ENCODE data around the gene PSORS1C2.
"Not testable (repeated sequence)": the region's sequence is repeated elsewhere in the genome, so short reads cannot be mapped to it uniquely, and the experiment has no call there.

Gene PSORS1C2

GRCh38 chr6:31138982-31139381, at the start of gene PSORS1C2:
Gene PSORS1C2, minus strand, starts transcription at chr6:31139066. Its CDS starts 40 bp downstream, at chr6:31139026.
- no peak for DNase-seq (ENCODE audit: low spot score)

GRCh38 chr6:31187780-31188194, 48.9 kb upstream of the PSORS1C2 start:
- no peak for DNase-seq (ENCODE audit: low spot score)

- DNase-seq (ENCODE audit: low spot score) = no peak
These were observed 47.3 kb upstream of the PSORS1C2 start for GRCh38 chr6:31186052-31186734.

GRCh38 chr6:31185695-31186051, 46.8 kb upstream of the PSORS1C2 start:
- DNase-seq (ENCODE audit: low spot score) = not testable (repeated sequence)

GRCh38 chr6:31183859-31184258, 45.0 kb upstream of the PSORS1C2 start:
- not testable (repeated sequence) for DNase-seq (ENCODE audit: low spot score)

- DNase-seq (ENCODE audit: low spot score) = not testable (repeated sequence)
These were observed 44.4 kb upstream of the PSORS1C2 start for GRCh38 chr6:31183287-31183686.

GRCh38 chr6:31180500-31180899, 41.6 kb upstream of the PSORS1C2 start:
- DNase-seq (ENCODE audit: low spot score) = peak; percentile 29

- DNase-seq (ENCODE audit: low spot score) = no peak
These were observed 41.0 kb upstream of the PSORS1C2 start for GRCh38 chr6:31179896-31180295.

GRCh38 chr6:31179042-31179386, 40.1 kb upstream of the PSORS1C2 start:
- DNase-seq (ENCODE audit: low spot score) = no peak

- no peak for DNase-seq (ENCODE audit: low spot score)
These were observed 39.5 kb upstream of the PSORS1C2 start for GRCh38 chr6:31178143-31179041.

- DNase-seq (ENCODE audit: low spot score) = no peak
These were observed 37.1 kb upstream of the PSORS1C2 start for GRCh38 chr6:31175971-31176370.

- DNase-seq (ENCODE audit: low spot score) = no peak
These were observed 35.5 kb upstream of the PSORS1C2 start for GRCh38 chr6:31174378-31174777.

- DNase-seq (ENCODE audit: low spot score) = no peak
These were observed 34.5 kb upstream of the PSORS1C2 start for GRCh38 chr6:31173406-31173805.

- DNase-seq (ENCODE audit: low spot score) = no peak
These were observed 34.1 kb upstream of the PSORS1C2 start for GRCh38 chr6:31172973-31173384.

GRCh38 chr6:31171931-31172905, 33.4 kb upstream of the PSORS1C2 start:
- no peak for DNase-seq (ENCODE audit: low spot score)

- DNase-seq (ENCODE audit: low spot score) = no peak
These were observed 32.3 kb upstream of the PSORS1C2 start for GRCh38 chr6:31170987-31171671.

GRCh38 chr6:31170600-31170881, 31.7 kb upstream of the PSORS1C2 start, which contains the start of gene POU5F1:
Gene POU5F1, minus strand, starts transcription at chr6:31170682. Its CDS starts 62 bp downstream, at chr6:31170620.
- DNase-seq (ENCODE audit: low spot score) = no peak

GRCh38 chr6:31169858-31170599, 31.2 kb upstream of the PSORS1C2 start:
- not testable (repeated sequence) for DNase-seq (ENCODE audit: low spot score)

- DNase-seq (ENCODE audit: low spot score) = peak; percentile 34
These were observed 30.4 kb upstream of the PSORS1C2 start for GRCh38 chr6:31169123-31169857.

- DNase-seq (ENCODE audit: low spot score) = no peak
These were observed 29.7 kb upstream of the PSORS1C2 start for GRCh38 chr6:31168606-31169005.

All from HuH-7.5 (cell line).